CD14-positive monocyte (primary cell): Measurements from ENCODE around the gene JDP2. TPM values are rescaled to one million over a fixed set of nuclear protein-coding genes. Genes with fewer than 3 reads are reported as not detected.

Source experiments
- DNase-seq, 3 donors: peaks; one replicate each; pipeline ENCODE4 v3.0.0-alpha.2; 2011 to 2022
- H2AFZ ChIP-seq: 2 replicates; pipeline ENCODE4 v1.6.0; 2012; ENCODE audit warnings: mild to moderate bottlenecking, low read depth, low read length, inconsistent platforms; ENCODE audit not compliant: insufficient read depth, poor library complexity, severe bottlenecking
- H3K27ac ChIP-seq, 2 donors: 1 replicate in 1 of 2; 2 replicates in 1 of 2; pipeline ENCODE4 v1.5.1; 2012 to 2013; ENCODE audit warnings: low read length in 2 of 2, control low read depth in 1 of 2, inconsistent platforms in 1 of 2, low read depth in 1 of 2, mild to moderate bottlenecking in 1 of 2
- H3K27me3 ChIP-seq, 2 donors: one replicate each; pipeline versions ENCODE4 v1.6.0 to v1.6.1; 2011 to 2013; ENCODE audit warnings: low read length in 2 of 2; ENCODE audit not compliant: control insufficient read depth in 2 of 2, insufficient read depth in 2 of 2
- H3K36me3 ChIP-seq, 2 donors: replicated peaks in 1 of 2; 1 replicate in 1 of 2; 2 replicates in 1 of 2; pipeline versions ENCODE4 v1.5.1 to v1.6.1; 2012 to 2013; ENCODE audit warnings: low read length in 2 of 2, control low read depth in 1 of 2, inconsistent platforms in 1 of 2, mild to moderate bottlenecking in 1 of 2; ENCODE audit not compliant: insufficient read depth in 2 of 2, control insufficient read depth in 1 of 2
- H3K4me1 ChIP-seq, 2 donors: 1 replicate in 1 of 2; 2 replicates in 1 of 2; pipeline versions ENCODE4 v1.5.1 to v1.6.1; 2012 to 2013; ENCODE audit warnings: low read length in 2 of 2, control low read depth in 1 of 2, inconsistent platforms in 1 of 2, mild to moderate bottlenecking in 1 of 2, moderate library complexity in 1 of 2; ENCODE audit not compliant: insufficient read depth in 2 of 2, control insufficient read depth in 1 of 2
- H3K4me2 ChIP-seq: replicated peaks from 2 replicates; pipeline ENCODE3; 2012; ENCODE audit warnings: low read length, moderate library complexity, mild to moderate bottlenecking; ENCODE audit not compliant: poor library complexity, severe bottlenecking; ENCODE audit errors: extremely low read depth
- H3K4me3 ChIP-seq, 3 experiments: fragments of 200-600 bp in 1 of 3; sonication (generic) in 1 of 3; replicated peaks in 1 of 3; 1 replicate in 2 of 3; 2 replicates in 1 of 3; pipeline ENCODE4 v1.5.1; 2011 to 2013; ENCODE audit warnings: low read length in 3 of 3, mild to moderate bottlenecking in 3 of 3, control low read depth in 2 of 3, low read depth in 2 of 3, inconsistent platforms in 1 of 3, moderate library complexity in 1 of 3
- H3K79me2 ChIP-seq: 2 replicates; pipeline ENCODE4 v1.6.0; 2012; ENCODE audit warnings: mild to moderate bottlenecking, control low read depth, inconsistent platforms, low read length, moderate library complexity; ENCODE audit not compliant: insufficient read depth
- H3K9ac ChIP-seq: 2 replicates; pipeline ENCODE4 v1.6.0; 2017; ENCODE audit warnings: low read length, mild to moderate bottlenecking; ENCODE audit not compliant: insufficient read depth, poor library complexity, severe bottlenecking
- H3K9me3 ChIP-seq, 2 donors: replicated peaks in 1 of 2; 1 replicate in 1 of 2; 2 replicates in 1 of 2; pipeline versions ENCODE4 v1.5.1 to v1.6.1; 2012 to 2013; ENCODE audit warnings: low read length in 2 of 2, control low read depth in 1 of 2; ENCODE audit not compliant: control insufficient read depth in 1 of 2, insufficient read depth in 1 of 2
- H4K20me1 ChIP-seq: 2 replicates; pipeline ENCODE4 v1.6.0; 2012; ENCODE audit warnings: mild to moderate bottlenecking, low read length, control low read depth, moderate library complexity; ENCODE audit not compliant: insufficient read depth
- H3K27ac Mint-ChIP-seq, 7 donors: one replicate each; pipeline ENCODE4 v1.8.0; 2020; ENCODE audit warnings: mild to moderate bottlenecking in 7 of 7, mixed read lengths in 7 of 7, moderate library complexity in 6 of 7, inconsistent platforms in 2 of 7
- H3K27me3 Mint-ChIP-seq, 3 donors: one replicate each; pipeline ENCODE4 v1.8.0; 2021 to 2022; ENCODE audit warnings: low read depth in 3 of 3, mild to moderate bottlenecking in 3 of 3, mixed read lengths in 3 of 3, moderate library complexity in 3 of 3, inconsistent platforms in 1 of 3
- H3K36me3 Mint-ChIP-seq, 2 donors: one replicate each; pipeline ENCODE4 v1.8.0; 2020; ENCODE audit warnings: mixed read lengths in 2 of 2, inconsistent platforms in 1 of 2, mild to moderate bottlenecking in 1 of 2
- H3K4me1 Mint-ChIP-seq: one replicate; pipeline ENCODE4 v1.8.0; 2020; ENCODE audit warnings: mild to moderate bottlenecking, mixed read lengths
- H3K4me3 Mint-ChIP-seq, 2 donors: one replicate each; pipeline ENCODE4 v1.8.0; 2020; ENCODE audit warnings: mild to moderate bottlenecking in 2 of 2, mixed read lengths in 2 of 2, moderate library complexity in 1 of 2
- H3K9me3 Mint-ChIP-seq, 7 donors: one replicate each; pipeline ENCODE4 v1.8.0; 2020 to 2022; ENCODE audit warnings: mixed read lengths in 7 of 7, mild to moderate bottlenecking in 6 of 7, moderate library complexity in 6 of 7, inconsistent platforms in 2 of 7
- CTCF ChIP-seq: fragments of 200-600 bp; IDR thresholded peaks from one replicate; pipeline ENCODE4 v1.8.0; 2022; ENCODE audit warnings: antibody characterized with exemption, mild to moderate bottlenecking
- WGBS: methylation state at CpG from one replicate; pipeline ENCODE4 v1.1.5; 2013; ENCODE audit warnings: missing lambda C conversion rate; ENCODE audit not compliant: insufficient coverage; 5-methylcytosine and 5-hydroxymethylcytosine counted together
- intact Hi-C, 2 donors: fragments of 100-400 bp; cut with micrococcal nuclease; formaldehyde crosslinking; loops; one replicate each; pipeline versions ENCODE4 v1.15.0 to v1.15.1; 2023
- polyA plus RNA-seq, 3 donors: library from polyadenylated mRNA; depleted of rRNA in 1 of 3; unstranded in 2 of 3; stranded (reverse) in 1 of 3; fragments of 300-500 nt in 2 of 3; fragments of >200 nt in 1 of 3; fragmentation: Illumina TruSeq in 2 of 3; gene quantifications; 1 replicate in 2 of 3; 2 replicates in 1 of 3; pipeline ENCODE4 v1.2.3, GENCODE V29; 2012 to 2021

JDP2 gene
- polyA plus RNA-seq, 3 donors: 3.5 to 69.2 (median 14.2) TPM

GRCh38 chr14:75418850-75419768 is 8.7 kb upstream of the JDP2 start:
- H3K27ac ChIP-seq: no peak overlapping the region
- H3K4me1 ChIP-seq: peaks cover 15% of the 10 kb centered on the region in 2 donors
- Mint-ChIP-seq H3K36me3 (no peaks in the 10 kb centered on the region), H3K4me1 (peaks cover 20% of the 10 kb centered on the region), H3K27me3 (peaks cover 0 to 4% (median 2%) of the 10 kb centered on the region in 3 donors), H3K27ac (peak overlapping the region in 4 of 7 donors; percentile 19 to 69 (median 24)), H3K4me3 (no peak overlapping the region), H3K9me3 (peaks cover 0 to 3% (median 0%) of the 10 kb centered on the region in 7 donors)
- no peaks in the 10 kb centered on the region for H4K20me1 ChIP-seq
- H3K79me2 ChIP-seq: no peaks in the 10 kb centered on the region
- H3K9me3 ChIP-seq: no peaks in the 10 kb centered on the region
- peak overlapping the region; percentile 39 for H3K4me2 ChIP-seq
- DNase-seq: peak; percentile 30 to 62 (median 60)
- H3K9ac ChIP-seq: no peak overlapping the region
- H3K36me3 ChIP-seq: no peaks in the 10 kb centered on the region
- H3K4me3 ChIP-seq: peak overlapping the region in 1 of 3 experiments; percentile 44
- WGBS: 4% methylated on average over 4 of the region's 16 CpGs
- intact Hi-C loops: no loop called here
- H3K27me3 ChIP-seq: no peaks in the 10 kb centered on the region
- H2AFZ ChIP-seq: no peak overlapping the region
- TF ChIP-seq CTCF: no peak

GRCh38 chr14:75422169-75422568 is 5.7 kb upstream of the JDP2 start:
- Mint-ChIP-seq H3K27ac (peak overlapping the region in 1 of 7 donors; percentile 4), H3K27me3 (peaks cover 0 to 4% (median 2%) of the 10 kb centered on the region in 3 donors), H3K9me3 (peaks cover 0 to 4% (median 3%) of the 10 kb centered on the region in 7 donors), H3K36me3 (peaks cover 0 to 3% of the 10 kb centered on the region in 2 donors), H3K4me1 (peaks cover 33% of the 10 kb centered on the region), H3K4me3 (no peak overlapping the region)
- no peak overlapping the region for H2AFZ ChIP-seq
- DNase-seq: peak; percentile 11 to 68 (median 29)
- no peak overlapping the region for H3K4me3 ChIP-seq
- no peaks in the 10 kb centered on the region for H3K27me3 ChIP-seq
- no peak overlapping the region for H3K4me2 ChIP-seq
- no peaks in the 10 kb centered on the region for H4K20me1 ChIP-seq
- no peak for TF ChIP-seq CTCF
- no peak overlapping the region for H3K27ac ChIP-seq
- intact Hi-C loops: loop anchor here in 1 of 2 donors (10.0 kb wide), 1 partner anchor 297 kb away; the partner anchor contains the start of gene NEK9
- WGBS: 92% methylated on average over 2 of the region's 8 CpGs
- H3K36me3 ChIP-seq: no peaks in the 10 kb centered on the region
- no peak overlapping the region for H3K9ac ChIP-seq
- no peaks in the 10 kb centered on the region for H3K9me3 ChIP-seq
- H3K79me2 ChIP-seq: peaks cover 3% of the 10 kb centered on the region
- peaks cover 33% of the 10 kb centered on the region in 2 donors for H3K4me1 ChIP-seq
